Suprapubic skin (tissue), 4 donors: Measurements from ENCODE around the gene TXNDC11. TPM values are rescaled to one million over a fixed set of nuclear protein-coding genes. Genes with fewer than 3 reads are reported as not detected.

Experiments used
- DNase-seq, 2 donors: peaks; one replicate each; pipeline ENCODE4 v3.0.0-alpha.2; 2019; ENCODE audit warnings: low spot score in 2 of 2
- H3K27ac ChIP-seq: fragments of 200-600 bp; sonication (generic); one replicate; pipeline ENCODE4 v1.5.1; 2019
- H3K27me3 ChIP-seq: fragments of 200-600 bp; sonication (generic); one replicate; pipeline ENCODE4 v1.5.1; 2019
- H3K36me3 ChIP-seq: fragments of 200-600 bp; sonication (generic); one replicate; pipeline ENCODE4 v1.5.1; 2019
- H3K4me1 ChIP-seq: fragments of 200-600 bp; sonication (generic); one replicate; pipeline ENCODE4 v1.5.1; 2019
- H3K4me3 ChIP-seq: fragments of 200-600 bp; sonication (generic); one replicate; pipeline ENCODE4 v1.5.1; 2019; ENCODE audit warnings: mild to moderate bottlenecking
- H3K9me3 ChIP-seq: fragments of 200-600 bp; sonication (generic); one replicate; pipeline ENCODE4 v1.5.1; 2019
- EP300 ChIP-seq: sonication (generic); formaldehyde crosslinking; IDR thresholded peaks from one replicate; pipeline ENCODE4 v1.6.1; 2017; ENCODE audit warnings: antibody characterized with exemption
- POLR2A ChIP-seq, 2 donors: fragments of 450-650 bp; IDR thresholded peaks; one replicate each; pipeline ENCODE4 v1.6.1; 2017; ENCODE audit warnings: antibody characterized with exemption in 2 of 2, mild to moderate bottlenecking in 2 of 2, moderate library complexity in 2 of 2
- POLR2AphosphoS5 ChIP-seq, 3 donors: sonication (generic); formaldehyde crosslinking; IDR thresholded peaks; one replicate each; pipeline ENCODE4 v1.6.1; 2017; ENCODE audit warnings: antibody characterized with exemption in 3 of 3
- WGBS: methylation state at CpG from one replicate; pipeline ENCODE4 v1.1.5; 2018; 5-methylcytosine and 5-hydroxymethylcytosine counted together
- total RNA-seq, 4 donors: library from RNA; depleted of rRNA; stranded (reverse); fragments of >200 nt; gene quantifications; one replicate each; pipeline ENCODE4 v1.1.0, GENCODE V29; 2016
- TF ChIP-seq, protein P1 (sequence below), 2 donors: fragments of 200-600 bp in 1 of 2; fragments of 450-650 bp in 1 of 2; sonication (generic) in 1 of 2; IDR thresholded peaks; one replicate each; pipeline ENCODE4 v1.5.1; 2016 to 2019; ENCODE audit warnings: antibody characterized with exemption in 2 of 2, mild to moderate bottlenecking in 1 of 2, moderate library complexity in 1 of 2

TXNDC11 gene
- total RNA-seq, 4 donors from 2014 or later = 31.0 to 42.2 (median 35.1) TPM

GRCh38 chr16:11747949-11748403 is 5.3 kb upstream of the TXNDC11 start:
- WGBS = 80% methylated on average over 7 of the region's 7 CpGs
- H3K36me3 ChIP-seq = peaks cover 46% of the 10 kb centered on the region
- H3K27me3 ChIP-seq = no peaks in the 10 kb centered on the region
- H3K27ac ChIP-seq = no peak overlapping the region
- no peaks in the 10 kb centered on the region for H3K9me3 ChIP-seq
- TF ChIP-seq POLR2AphosphoS5 (IDR thresholded peaks at IDR 0.05) = no peak
- no peak for TF ChIP-seq POLR2A (IDR thresholded peaks at IDR 0.05)
- TF ChIP-seq EP300 = no peak
- TF ChIP-seq, protein P1, sequence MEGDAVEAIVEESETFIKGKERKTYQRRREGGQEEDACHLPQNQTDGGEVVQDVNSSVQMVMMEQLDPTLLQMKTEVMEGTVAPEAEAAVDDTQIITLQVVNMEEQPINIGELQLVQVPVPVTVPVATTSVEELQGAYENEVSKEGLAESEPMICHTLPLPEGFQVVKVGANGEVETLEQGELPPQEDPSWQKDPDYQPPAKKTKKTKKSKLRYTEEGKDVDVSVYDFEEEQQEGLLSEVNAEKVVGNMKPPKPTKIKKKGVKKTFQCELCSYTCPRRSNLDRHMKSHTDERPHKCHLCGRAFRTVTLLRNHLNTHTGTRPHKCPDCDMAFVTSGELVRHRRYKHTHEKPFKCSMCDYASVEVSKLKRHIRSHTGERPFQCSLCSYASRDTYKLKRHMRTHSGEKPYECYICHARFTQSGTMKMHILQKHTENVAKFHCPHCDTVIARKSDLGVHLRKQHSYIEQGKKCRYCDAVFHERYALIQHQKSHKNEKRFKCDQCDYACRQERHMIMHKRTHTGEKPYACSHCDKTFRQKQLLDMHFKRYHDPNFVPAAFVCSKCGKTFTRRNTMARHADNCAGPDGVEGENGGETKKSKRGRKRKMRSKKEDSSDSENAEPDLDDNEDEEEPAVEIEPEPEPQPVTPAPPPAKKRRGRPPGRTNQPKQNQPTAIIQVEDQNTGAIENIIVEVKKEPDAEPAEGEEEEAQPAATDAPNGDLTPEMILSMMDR (IDR thresholded peaks at IDR 0.05) = no peak
- DNase-seq = no peak
- no peak overlapping the region for H3K4me3 ChIP-seq
- H3K4me1 ChIP-seq = peaks cover 6% of the 10 kb centered on the region

DNA sequence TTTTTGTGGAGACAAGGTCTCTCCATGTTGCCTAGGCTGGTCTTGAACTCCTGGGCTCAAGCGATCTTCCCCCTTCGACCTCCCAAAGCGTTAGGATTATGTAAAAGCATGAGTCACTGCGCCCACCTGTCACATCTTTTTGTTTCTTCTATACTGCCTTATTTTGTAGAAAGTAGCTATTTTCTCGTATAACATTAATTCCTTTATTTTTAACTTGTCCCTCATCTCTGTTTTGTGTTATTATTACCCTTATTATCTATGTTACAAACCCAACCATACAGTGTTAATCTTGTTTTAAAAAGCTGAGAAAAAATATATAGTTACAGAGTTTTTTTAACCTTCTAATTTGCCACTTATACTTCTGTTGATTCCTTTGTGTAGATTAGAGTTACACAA is 1.4 kb upstream of the TXNDC11 start:
- H3K4me1 ChIP-seq = peaks cover 25% of the 10 kb centered on the region
- H3K4me3 ChIP-seq = no peak overlapping the region
- H3K27ac ChIP-seq = no peak overlapping the region
- peaks cover 9% of the 10 kb centered on the region for H3K36me3 ChIP-seq
- H3K27me3 ChIP-seq = no peaks in the 10 kb centered on the region
- no peaks in the 10 kb centered on the region for H3K9me3 ChIP-seq
- no peak for TF ChIP-seq EP300
- TF ChIP-seq, protein P1 (IDR thresholded peaks at IDR 0.05) = no peak
- TF ChIP-seq POLR2A (IDR thresholded peaks at IDR 0.05) = no peak
- no peak for TF ChIP-seq POLR2AphosphoS5 (IDR thresholded peaks at IDR 0.05)
- no peak for DNase-seq
- WGBS = 90% methylated on average over 5 of the region's 5 CpGs

DNA sequence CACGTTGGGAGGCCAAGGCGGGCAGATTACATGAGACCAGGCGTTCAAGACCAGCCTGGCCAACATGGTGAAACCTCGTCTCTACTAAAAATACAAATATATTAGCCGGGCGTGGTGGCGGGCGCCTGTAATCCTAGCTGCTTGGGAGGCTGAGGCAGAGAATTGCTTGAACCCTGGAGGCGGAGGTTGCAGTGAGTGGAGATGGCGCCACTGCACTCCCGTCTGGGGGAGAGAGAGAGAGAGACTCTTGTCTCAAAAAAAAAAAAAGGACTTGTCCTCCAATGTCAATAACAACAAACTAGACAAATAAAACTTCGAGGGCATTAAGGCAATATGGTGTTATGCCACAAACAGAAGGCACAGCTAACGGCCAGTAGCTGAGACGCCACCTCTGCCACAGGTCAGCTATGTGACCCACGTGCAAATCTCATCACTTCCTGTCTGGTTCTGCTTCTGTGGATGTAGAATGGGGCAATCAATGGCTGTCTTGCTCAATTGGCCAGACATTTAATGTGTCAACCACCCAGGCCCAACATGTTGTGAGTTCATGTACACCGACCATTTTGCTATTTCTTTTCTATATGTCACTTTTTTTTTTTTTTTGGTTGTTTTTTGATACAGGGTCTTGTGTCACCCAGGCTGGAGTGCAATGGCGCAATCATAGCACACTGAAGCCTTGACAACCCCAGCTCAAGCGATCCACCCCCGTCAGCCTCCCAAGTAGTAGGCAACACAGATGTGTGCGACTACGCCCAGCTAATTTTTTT is 834 bp upstream of the TXNDC11 start:
- no peaks in the 10 kb centered on the region for H3K27me3 ChIP-seq
- peak; percentile 82 to 83 for DNase-seq

GRCh38 chr16:11742093-11742535 is 543 bp downstream of the TXNDC11 start:
- TF ChIP-seq, protein P1 (IDR thresholded peaks at IDR 0.05) = no peak
- no peak for TF ChIP-seq POLR2A (IDR thresholded peaks at IDR 0.05)
- TF ChIP-seq EP300 = no peak
- no peak for TF ChIP-seq POLR2AphosphoS5 (IDR thresholded peaks at IDR 0.05)
- Histone ChIP-seq H3K27me3 (no peaks in the 10 kb centered on the region), H3K9me3 (no peaks in the 10 kb centered on the region), H3K4me1 (peaks cover 28% of the 10 kb centered on the region), H3K4me3 (peak overlapping the region; percentile 95), H3K36me3 (peaks cover 1% of the 10 kb centered on the region), H3K27ac (peak overlapping the region; percentile 97)
- WGBS = 0% methylated on average over 16 of the region's 37 CpGs
- peak; percentile 77 to 84 for DNase-seq

More for the DNA sequence above, 834 bp upstream of the TXNDC11 start:
- peaks cover 4% of the 10 kb centered on the region for H3K36me3 ChIP-seq
- H3K4me1 ChIP-seq = peaks cover 26% of the 10 kb centered on the region
- TF ChIP-seq, protein P1 (IDR thresholded peaks at IDR 0.05) = no peak
- no peak for TF ChIP-seq POLR2A (IDR thresholded peaks at IDR 0.05)
- TF ChIP-seq POLR2AphosphoS5 (IDR thresholded peaks at IDR 0.05) = peak in 2 of 3 donors; percentile 15 to 90
- TF ChIP-seq EP300 = no peak
- H3K9me3 ChIP-seq = no peaks in the 10 kb centered on the region
- peak overlapping the region; percentile 97 for H3K27ac ChIP-seq
- peak overlapping the region; percentile 95 for H3K4me3 ChIP-seq
- WGBS = 49% methylated on average over 20 of the region's 21 CpGs

GRCh38 chr16:11740567-11740966 is 2.1 kb downstream of the TXNDC11 start:
- peak overlapping the region; percentile 95 for H3K4me3 ChIP-seq
- no peaks in the 10 kb centered on the region for H3K27me3 ChIP-seq
- no peak for DNase-seq
- 32% methylated on average over 3 of the region's 3 CpGs for WGBS
- TF ChIP-seq POLR2AphosphoS5 (IDR thresholded peaks at IDR 0.05) (no peak), POLR2A (IDR thresholded peaks at IDR 0.05) (no peak), EP300 (no peak)
- TF ChIP-seq, protein P1 (IDR thresholded peaks at IDR 0.05) = no peak
- H3K4me1 ChIP-seq = peaks cover 28% of the 10 kb centered on the region
- peaks cover 12% of the 10 kb centered on the region for H3K36me3 ChIP-seq
- H3K27ac ChIP-seq = no peak overlapping the region
- no peaks in the 10 kb centered on the region for H3K9me3 ChIP-seq
